CD1c-positive myeloid dendritic cell (primary cell): ENCODE data around the gene B4GALNT1.
A peak's percentile ranks its signal among the peaks of the same experiment; 100 is the strongest.
"Not testable (repeated sequence)": the region's sequence is repeated elsewhere in the genome, so short reads cannot be mapped to it uniquely, and the experiment has no call there.

Experiments used
- DNase-seq: peaks from one replicate; pipeline ENCODE4 v3.0.0-alpha.2; 2016; ENCODE audit errors: extremely low spot score

The B4GALNT1 gene

GRCh38 chr12:57609101-57609780 lies 23.8 kb downstream of the B4GALNT1 start:
- no peak for DNase-seq

GRCh38 chr12:57607958-57608663 lies 24.9 kb downstream of the B4GALNT1 start:
- no peak for DNase-seq

- DNase-seq = no peak
Measured at GRCh38 chr12:57606821-57607220, 26.2 kb downstream of the B4GALNT1 start.

GRCh38 chr12:57606399-57606798 lies 26.6 kb downstream of the B4GALNT1 start:
- DNase-seq = no peak

GRCh38 chr12:57605811-57606311 lies 27.1 kb downstream of the B4GALNT1 start:
- DNase-seq = no peak

- DNase-seq = no peak
Measured at GRCh38 chr12:57604992-57605810, 27.8 kb downstream of the B4GALNT1 start.

GRCh38 chr12:57604454-57604991 lies 28.5 kb downstream of the B4GALNT1 start, which contains the start of gene DTX3:
Gene DTX3 (plus strand): TSS chr12:57604824. CDS start chr12:57606518, 1,694 bp downstream.
- DNase-seq = no peak

GRCh38 chr12:57603815-57604453 lies 29.1 kb downstream of the B4GALNT1 start:
- DNase-seq = no peak

GRCh38 chr12:57603324-57603723 lies 29.7 kb downstream of the B4GALNT1 start:
- DNase-seq = no peak

- DNase-seq = no peak
Measured at GRCh38 chr12:57602544-57602943, 30.5 kb downstream of the B4GALNT1 start.

GRCh38 chr12:57600395-57600794 lies 32.6 kb downstream of the B4GALNT1 start:
- DNase-seq = no peak

GRCh38 chr12:57593187-57593586 lies 39.8 kb downstream of the B4GALNT1 start:
- no peak for DNase-seq

GRCh38 chr12:57592551-57593165 lies 40.3 kb downstream of the B4GALNT1 start:
- no peak for DNase-seq

GRCh38 chr12:57591782-57592325 lies 41.1 kb downstream of the B4GALNT1 start:
- DNase-seq = no peak

GRCh38 chr12:57590864-57591781 lies 41.9 kb downstream of the B4GALNT1 start, which contains the start of gene PIP4K2C:
Gene PIP4K2C (plus strand): TSS chr12:57591192. CDS start chr12:57591290, 98 bp downstream.
- peak; percentile 83 for DNase-seq

GRCh38 chr12:57590479-57590863 lies 42.5 kb downstream of the B4GALNT1 start:
- DNase-seq = no peak

GRCh38 chr12:57588951-57589610 lies 43.9 kb downstream of the B4GALNT1 start:
- DNase-seq = not testable (repeated sequence)

- DNase-seq = no peak
Measured at GRCh38 chr12:57586832-57587429, 46.1 kb downstream of the B4GALNT1 start.
